Measurements from ENCODE around the gene PNPLA7.
"Not testable (repeated sequence)": the region's sequence is repeated elsewhere in the genome, so short reads cannot be mapped to it uniquely, and the experiment has no call there.

PNPLA7 gene

GRCh38 chr9:137536594-137537131 lies 13.5 kb downstream of the PNPLA7 start:
- DNase-seq = not testable (repeated sequence)

- DNase-seq = no peak
Observed at GRCh38 chr9:137535120-137535428, 15.1 kb downstream of the PNPLA7 start.

- no peak for DNase-seq
Observed at GRCh38 chr9:137534256-137535119, 15.7 kb downstream of the PNPLA7 start.

- not testable (repeated sequence) for DNase-seq
Observed at GRCh38 chr9:137532891-137533468, 17.2 kb downstream of the PNPLA7 start.

GRCh38 chr9:137531099-137531765 lies 19.0 kb downstream of the PNPLA7 start:
- DNase-seq = no peak

GRCh38 chr9:137530331-137530730 lies 19.9 kb downstream of the PNPLA7 start:
- no peak for DNase-seq

GRCh38 chr9:137524981-137525317 lies 25.3 kb downstream of the PNPLA7 start:
- no peak for DNase-seq

- no peak for DNase-seq
Observed at GRCh38 chr9:137524161-137524980, 25.8 kb downstream of the PNPLA7 start.

GRCh38 chr9:137522746-137523455 lies 27.3 kb downstream of the PNPLA7 start:
- no peak for DNase-seq

GRCh38 chr9:137521405-137521985 lies 28.7 kb downstream of the PNPLA7 start:
- DNase-seq = no peak

- no peak for DNase-seq
Observed at GRCh38 chr9:137520614-137521404, 29.4 kb downstream of the PNPLA7 start.

- no peak for DNase-seq
Observed at GRCh38 chr9:137519553-137519952, 30.6 kb downstream of the PNPLA7 start.

- not testable (repeated sequence) for DNase-seq
Observed at GRCh38 chr9:137518661-137519459, 31.3 kb downstream of the PNPLA7 start.

GRCh38 chr9:137516144-137516917 lies 33.9 kb downstream of the PNPLA7 start:
- DNase-seq = no peak

- no peak for DNase-seq
Observed at GRCh38 chr9:137515338-137515724, 34.9 kb downstream of the PNPLA7 start.

GRCh38 chr9:137514691-137515337 lies 35.4 kb downstream of the PNPLA7 start:
- DNase-seq = no peak

- not testable (repeated sequence) for DNase-seq
Observed at GRCh38 chr9:137513801-137514570, 36.2 kb downstream of the PNPLA7 start.

- DNase-seq = not testable (repeated sequence)
Observed at GRCh38 chr9:137513136-137513535, 37.1 kb downstream of the PNPLA7 start.

Data from activated naive CD4-positive, alpha-beta T cell treated with anti-CD3 and anti-CD28 coated beads, Interleukin-2, amount 50 U/mL, for 16 hours (primary cell).